HG02798 (cell line): ENCODE results near the gene PPP2R1B.

ENCODE experiments used
- ATAC-seq: cut with Tn5 transposase; IDR thresholded peaks from one replicate; pipeline ENCODE4 v1.9.1; 2021; ENCODE audit warnings: mild to moderate bottlenecking; ENCODE audit not compliant: unreplicated experiment, poor library complexity

The PPP2R1B gene

DNA sequence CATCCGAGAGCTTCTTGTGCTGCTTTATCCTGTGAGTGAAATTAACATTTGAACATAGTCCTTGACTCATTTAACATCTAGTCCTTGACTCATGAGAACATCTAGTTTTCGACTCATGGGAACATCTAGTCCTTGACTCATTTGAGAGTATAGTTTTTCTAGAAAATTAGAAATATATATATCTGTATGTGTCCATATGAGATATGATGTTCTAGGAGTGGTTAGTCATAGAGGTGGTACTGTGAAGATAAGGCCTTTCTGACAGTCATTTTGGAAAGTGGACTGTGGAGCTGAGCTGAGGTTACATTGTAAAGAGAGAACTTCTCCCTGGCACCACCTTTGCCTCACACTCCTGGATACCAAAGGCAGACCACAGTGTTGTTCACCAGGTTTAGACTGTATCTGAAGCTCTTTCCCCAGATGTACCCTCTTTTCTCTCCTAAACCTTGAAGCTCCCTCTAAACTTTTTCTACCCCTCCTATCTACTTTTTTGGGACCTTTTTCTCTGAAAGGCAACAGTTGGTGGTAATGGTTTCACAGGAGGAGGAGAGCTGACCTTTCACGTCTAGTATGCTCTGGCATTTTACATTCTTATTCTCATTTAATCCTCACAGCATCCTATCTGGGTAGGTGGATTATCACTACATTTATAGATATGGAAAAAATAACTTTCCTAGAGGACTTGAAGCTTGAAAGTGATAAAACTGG is 67.2 kb downstream of the PPP2R1B start:
- no peak for ATAC-seq

DNA sequence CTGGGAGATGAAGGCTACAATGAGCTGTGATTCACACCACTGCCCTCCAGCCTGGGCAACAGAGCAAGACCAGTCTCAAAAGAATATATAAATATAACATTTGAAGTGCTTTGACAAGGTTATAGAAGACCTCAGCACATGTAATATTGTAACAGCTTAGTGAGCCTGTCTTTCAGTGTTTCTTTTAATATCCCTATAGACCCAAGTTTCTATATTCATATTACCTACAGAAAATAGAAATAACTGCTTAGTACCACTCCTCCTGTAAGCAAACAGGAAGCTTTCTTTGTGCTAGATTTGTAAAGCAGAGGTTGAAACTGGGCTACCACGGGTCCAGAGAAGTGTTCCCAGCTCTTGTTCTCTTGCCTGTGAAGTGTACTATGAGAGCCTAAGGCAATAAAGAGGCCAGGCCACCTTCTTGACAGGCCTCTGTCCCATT is 68.2 kb downstream of the PPP2R1B start:
- ATAC-seq: peak; percentile 48

DNA sequence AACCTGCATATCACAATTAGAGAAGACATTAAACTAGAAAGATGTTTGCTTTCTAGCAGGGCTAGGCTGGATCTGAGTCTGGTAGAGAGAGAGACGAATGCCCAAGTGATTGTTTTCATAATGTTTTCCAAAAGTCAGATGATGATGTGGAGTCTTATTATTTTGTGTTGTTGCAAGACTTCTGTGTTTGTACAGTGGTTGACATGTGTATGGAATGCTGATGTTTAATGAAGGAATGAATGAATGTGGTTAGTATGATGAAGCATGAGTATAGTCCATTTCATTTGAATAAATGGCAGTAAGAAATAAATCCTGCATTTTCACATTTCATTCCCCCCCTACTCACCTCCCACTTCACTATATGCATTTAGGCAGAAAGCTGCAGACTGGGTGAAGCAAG is 69.6 kb downstream of the PPP2R1B start:
- ATAC-seq: no peak

DNA sequence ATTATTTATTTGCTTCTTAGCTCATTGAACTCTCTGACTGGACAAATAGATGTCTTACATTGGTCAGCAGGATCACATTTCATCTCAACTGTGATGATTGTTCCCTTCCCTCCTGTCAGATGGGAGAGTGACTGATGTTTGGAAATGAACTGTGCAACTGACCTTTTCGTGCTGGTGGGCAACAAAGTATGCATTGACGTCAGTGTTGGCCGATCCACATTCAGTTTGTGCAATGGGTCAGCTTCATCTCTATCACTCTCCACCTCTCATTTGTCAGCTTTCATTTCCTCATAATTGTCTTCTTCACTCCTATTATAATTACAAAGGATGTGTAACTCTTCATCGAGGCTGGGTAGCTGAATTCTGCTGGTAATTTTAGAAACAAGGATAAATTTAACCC is 71.3 kb downstream of the PPP2R1B start:
- ATAC-seq: no peak

DNA sequence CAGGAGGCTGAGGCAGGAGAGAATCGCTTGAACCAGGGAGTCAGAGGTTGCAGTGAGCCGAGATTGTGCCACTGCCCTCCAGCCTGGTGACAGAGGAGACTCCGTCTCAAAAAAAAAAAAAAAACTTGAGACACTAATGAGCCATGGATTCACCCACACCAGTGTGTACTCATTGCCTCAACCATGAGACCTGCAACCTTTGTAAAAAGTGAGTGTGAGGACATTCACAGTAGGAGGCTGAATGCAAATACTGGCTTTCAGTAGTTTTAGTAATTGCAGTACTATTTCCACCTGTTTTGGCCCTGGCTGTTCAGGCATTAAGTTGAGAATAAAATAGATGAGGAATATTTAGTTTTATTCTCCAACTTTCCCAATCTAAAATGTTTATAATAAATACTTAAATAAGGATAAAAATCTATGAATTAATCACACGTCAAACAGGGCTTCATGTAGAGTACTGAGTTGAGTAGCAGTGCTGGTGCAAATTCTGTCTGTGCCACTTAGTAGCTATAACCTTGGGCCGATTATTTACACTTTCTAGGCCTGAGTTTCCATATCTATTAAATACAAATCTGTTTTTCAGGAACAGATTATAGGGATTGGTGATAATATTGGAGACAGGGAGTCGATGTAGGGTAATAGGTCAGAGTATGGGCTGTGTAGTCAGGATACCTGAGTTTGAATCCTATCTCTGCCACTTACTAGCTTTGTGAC is 72.8 kb downstream of the PPP2R1B start:
- no peak for ATAC-seq

DNA sequence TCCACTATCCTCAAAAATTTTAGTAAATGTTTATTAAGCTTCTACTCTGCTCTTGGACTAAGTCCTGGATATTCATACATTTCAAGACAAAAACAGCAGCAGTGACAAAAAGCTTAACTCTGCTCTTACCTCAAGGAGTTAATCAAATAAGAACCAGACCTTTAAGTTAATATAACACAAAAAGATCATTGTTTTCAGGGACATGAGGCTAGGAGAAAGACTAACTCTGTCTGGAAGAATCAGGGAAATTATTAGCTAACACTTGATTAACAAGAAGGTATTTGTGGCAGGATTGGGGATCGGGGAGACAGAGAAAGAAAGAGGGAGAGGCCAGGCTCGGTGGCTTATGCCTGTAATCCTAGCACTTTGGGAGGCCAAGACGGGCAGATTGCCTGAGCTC is 74.4 kb downstream of the PPP2R1B start:
- no peak for ATAC-seq

DNA sequence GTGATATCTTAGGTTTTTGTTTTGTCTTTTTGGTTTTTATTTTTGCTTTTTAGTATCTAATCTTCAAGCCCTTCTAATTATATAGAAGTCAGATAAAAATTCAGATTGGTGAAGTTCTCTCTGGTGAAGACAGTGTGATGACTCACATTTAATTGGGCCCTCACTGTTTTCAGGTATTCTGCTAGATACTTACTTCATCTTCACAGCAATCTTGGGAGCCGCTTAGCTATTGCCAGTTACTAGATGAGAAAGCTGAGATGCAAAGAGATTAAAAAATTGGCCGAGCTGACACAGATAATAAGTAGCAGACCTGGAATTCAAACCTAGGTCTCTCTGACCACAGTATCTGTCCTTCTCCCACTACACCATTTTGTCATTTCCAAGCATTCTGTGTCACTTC is 75.0 kb downstream of the PPP2R1B start:
- ATAC-seq: no peak

DNA sequence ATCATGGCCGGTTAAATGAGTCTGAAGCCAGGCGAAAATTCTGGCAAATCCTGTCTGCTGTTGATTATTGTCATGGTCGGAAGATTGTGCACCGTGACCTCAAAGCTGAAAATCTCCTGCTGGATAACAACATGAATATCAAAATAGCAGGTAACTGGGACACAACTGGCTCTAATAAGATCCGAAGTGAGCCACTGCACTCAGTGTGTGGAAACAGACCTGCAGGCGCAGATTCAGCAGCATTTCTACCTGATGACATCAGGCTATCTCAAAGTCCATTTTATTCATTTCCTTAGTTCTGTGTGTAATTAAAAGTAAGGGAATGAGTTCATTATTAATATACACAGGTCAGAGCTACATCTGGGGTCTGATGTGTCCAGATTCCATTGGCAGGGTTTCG is 78.2 kb downstream of the PPP2R1B start:
- ATAC-seq: no peak

DNA sequence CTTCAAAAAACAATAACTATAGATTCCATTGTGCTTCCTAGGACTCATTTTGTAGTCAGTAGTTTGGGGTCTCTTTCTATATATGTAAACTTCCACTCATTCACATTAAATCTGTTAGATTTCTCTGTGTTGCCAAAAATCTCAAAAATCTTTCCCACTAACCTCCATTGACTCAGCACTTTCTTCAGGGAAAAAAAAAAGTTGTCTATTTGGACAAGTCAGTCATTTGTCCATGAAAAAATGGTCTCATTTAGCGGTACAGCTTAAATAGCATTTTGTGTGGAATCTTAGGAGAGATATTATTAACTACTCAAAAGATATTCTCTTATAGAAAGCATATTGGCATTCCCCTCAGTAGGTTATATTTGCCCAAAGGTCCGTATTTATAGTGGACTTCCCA is 81.9 kb downstream of the PPP2R1B start:
- no peak for ATAC-seq

DNA sequence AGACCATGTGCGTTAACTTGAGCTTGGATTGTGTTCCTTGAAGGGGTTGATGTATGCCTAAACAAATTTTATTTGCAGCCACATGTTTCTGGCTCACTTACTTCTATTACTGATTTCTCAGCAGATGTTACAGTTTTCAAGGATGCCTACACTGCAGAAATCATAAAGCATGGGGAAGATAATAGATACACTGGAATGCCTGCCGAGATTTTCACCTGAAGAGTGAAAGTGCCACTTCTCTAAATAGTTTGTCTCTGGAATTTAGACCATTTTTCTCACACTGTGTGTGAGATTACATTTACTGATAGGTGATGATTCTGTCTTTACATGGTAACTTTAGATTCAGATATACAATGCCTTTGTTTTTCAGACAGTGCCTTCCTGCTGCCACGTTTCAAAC is 82.4 kb downstream of the PPP2R1B start:
- no peak for ATAC-seq

DNA sequence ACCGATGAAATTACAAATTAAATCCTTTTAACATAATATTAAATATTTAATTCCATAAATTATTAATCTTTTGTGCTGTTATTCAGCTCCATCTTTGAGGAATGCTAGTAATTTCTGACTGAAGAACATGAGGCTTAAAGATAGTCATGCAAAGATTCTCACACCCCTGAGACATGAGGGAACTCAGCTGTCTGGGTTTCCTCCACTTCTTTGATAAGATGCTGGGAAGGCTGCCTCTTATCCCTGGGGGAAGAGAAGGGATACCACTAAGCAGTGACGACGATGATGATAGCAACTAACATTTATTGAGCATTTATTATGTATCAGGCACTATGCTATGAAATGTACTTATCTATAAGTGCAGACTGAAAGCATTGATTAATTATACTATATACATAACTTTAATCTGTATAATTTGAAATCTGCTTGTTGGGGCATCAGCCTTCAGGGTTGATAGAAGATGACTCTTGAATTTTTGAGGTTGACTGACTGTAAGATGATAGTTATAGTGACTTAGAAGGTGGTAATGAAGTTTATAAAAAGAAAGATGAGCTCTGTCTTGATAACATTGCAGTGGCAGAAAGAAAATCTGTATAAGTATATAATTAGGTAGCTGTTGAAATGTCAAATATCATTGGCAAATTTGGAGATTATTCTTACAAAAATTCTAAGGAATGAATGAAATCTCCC is 85.6 kb downstream of the PPP2R1B start:
- no peak for ATAC-seq
